GM23338 (cell line): ENCODE data around the gene CYSRT1. TPM values are rescaled to one million over a fixed set of nuclear protein-coding genes. Genes with fewer than 3 reads are reported as not detected.

Experiments
- ATAC-seq: fragments of 200-7000 bp; cut with Tn5 transposase; 3 replicates; pipeline ENCODE4 v1.9.1; 2020
- DNase-seq: peaks from one replicate; pipeline ENCODE4 v3.0.0-alpha.2; 2015; ENCODE audit warnings: low spot score
- H2AFZ ChIP-seq: fragments of 200-600 bp; sonication (generic); 2 replicates; pipeline ENCODE4 v1.8.0; 2016; ENCODE audit warnings: antibody characterized with exemption, mild to moderate bottlenecking, moderate library complexity
- H3F3A ChIP-seq: fragments of 200-600 bp; sonication (generic); replicated peaks from 2 replicates; pipeline ENCODE4 v1.8.0; 2017; ENCODE audit warnings: antibody characterized with exemption, mixed run types, low read depth
- H3K27ac ChIP-seq: fragments of 200-600 bp; sonication (generic); 2 replicates; pipeline ENCODE4 v1.6.1; 2016; ENCODE audit warnings: low read depth
- H3K27me3 ChIP-seq: fragments of 200-600 bp; sonication (generic); 2 replicates; pipeline ENCODE4 v1.8.0; 2016; ENCODE audit warnings: mild to moderate bottlenecking, mixed run types, moderate library complexity; ENCODE audit not compliant: insufficient read depth
- H3K36me3 ChIP-seq: fragments of 200-600 bp; sonication (generic); 2 replicates; pipeline ENCODE4 v1.8.0; 2016; ENCODE audit warnings: mild to moderate bottlenecking; ENCODE audit not compliant: insufficient read depth
- H3K4me1 ChIP-seq: fragments of 200-600 bp; sonication (generic); 2 replicates; pipeline ENCODE4 v1.8.0; 2016; ENCODE audit warnings: mild to moderate bottlenecking, moderate library complexity; ENCODE audit not compliant: insufficient read depth
- H3K4me2 ChIP-seq: fragments of 200-600 bp; sonication (generic); 2 replicates; pipeline ENCODE4 v1.7.1; 2017; ENCODE audit warnings: mixed run types
- H3K4me3 ChIP-seq: fragments of 200-600 bp; sonication (generic); 2 replicates; pipeline ENCODE4 v1.6.1; 2016; ENCODE audit warnings: mixed run types
- H3K79me2 ChIP-seq: fragments of 200-600 bp; sonication (generic); replicated peaks from 2 replicates; pipeline ENCODE4 v1.8.0; 2017; ENCODE audit warnings: mild to moderate bottlenecking; ENCODE audit not compliant: insufficient read depth
- H3K9me2 ChIP-seq: fragments of 200-600 bp; sonication (generic); 2 replicates; pipeline ENCODE4 v1.8.0; 2017; ENCODE audit not compliant: insufficient read depth
- H4K20me1 ChIP-seq: fragments of 200-600 bp; sonication (generic); replicated peaks from 2 replicates; pipeline ENCODE4 v1.8.0; 2017; ENCODE audit warnings: mild to moderate bottlenecking; ENCODE audit not compliant: insufficient read depth
- H3K27ac Mint-ChIP-seq: 2 replicates; pipeline ENCODE4 v1.8.0; 2020; ENCODE audit warnings: inconsistent platforms, mild to moderate bottlenecking, moderate library complexity, mixed read lengths
- H3K27me3 Mint-ChIP-seq: 3 replicates; pipeline ENCODE4 v1.8.0; 2022; ENCODE audit warnings: low read depth, mild to moderate bottlenecking, moderate library complexity, mixed read lengths, inconsistent platforms; ENCODE audit not compliant: insufficient read depth, poor library complexity
- H3K36me3 Mint-ChIP-seq: 3 replicates; pipeline ENCODE4 v1.8.0; 2021; ENCODE audit warnings: low read depth, mild to moderate bottlenecking, inconsistent platforms, moderate library complexity, mixed read lengths
- H3K4me1 Mint-ChIP-seq: 3 replicates; pipeline ENCODE4 v1.8.0; 2020; ENCODE audit warnings: mild to moderate bottlenecking, inconsistent platforms, mixed read lengths
- H3K4me3 Mint-ChIP-seq: 3 replicates; pipeline ENCODE4 v1.8.0; 2021; ENCODE audit warnings: moderate library complexity, mild to moderate bottlenecking, inconsistent platforms, mixed read lengths
- H3K9me3 Mint-ChIP-seq: 3 replicates; pipeline ENCODE4 v1.8.0; 2020; ENCODE audit warnings: moderate library complexity, mild to moderate bottlenecking, inconsistent platforms, mixed read lengths
- ETS1 ChIP-seq: IDR thresholded peaks from 2 replicates; pipeline ENCODE4 v1.6.1; 2016; ENCODE audit warnings: antibody characterized with exemption
- JUNB ChIP-seq: IDR thresholded peaks from one replicate; pipeline ENCODE4 v1.6.1; 2016; ENCODE audit warnings: antibody characterized with exemption; ENCODE audit not compliant: unreplicated experiment
- NANOG ChIP-seq: IDR thresholded peaks from 2 replicates; pipeline ENCODE4 v1.6.1; 2016; ENCODE audit warnings: antibody characterized with exemption, borderline replicate concordance
- POLR2AphosphoS5 ChIP-seq: IDR thresholded peaks from 2 replicates; pipeline ENCODE4 v1.6.1; 2016; ENCODE audit warnings: antibody characterized with exemption, low read depth
- STAT1 ChIP-seq: IDR thresholded peaks from one replicate; pipeline ENCODE4 v1.6.1; 2016; ENCODE audit warnings: antibody characterized with exemption; ENCODE audit not compliant: unreplicated experiment
- polyA plus RNA-seq: library from polyadenylated mRNA; unstranded; fragments of >200 nt; fragmentation: Nextera tagmentation; extraction: Ambion mirVana; gene quantifications from 2 replicates; pipeline ENCODE4 v1.2.1, GENCODE V29; 2016
- total RNA-seq: library from RNA; depleted of rRNA; stranded (reverse); fragments of >200 nt; shearing (Covaris generic); gene quantifications from 2 replicates; pipeline ENCODE4 v1.2.3, GENCODE V29; 2014
- TF ChIP-seq, protein P1 (sequence below), 2 experiments: fragments of 200-600 bp in 1 of 2; sonication (generic) in 1 of 2; conservative IDR thresholded peaks; 2 replicates each; pipeline versions ENCODE4 v1.5.1 to v1.6.1; 2016 to 2017; ENCODE audit warnings: antibody characterized with exemption in 2 of 2, low read depth in 2 of 2, mild to moderate bottlenecking in 2 of 2, moderate library complexity in 1 of 2

The CYSRT1 gene
- total and polyA plus RNA-seq, 2 experiments from 2014 or later, result 2.0 to 3.2 TPM

DNA sequence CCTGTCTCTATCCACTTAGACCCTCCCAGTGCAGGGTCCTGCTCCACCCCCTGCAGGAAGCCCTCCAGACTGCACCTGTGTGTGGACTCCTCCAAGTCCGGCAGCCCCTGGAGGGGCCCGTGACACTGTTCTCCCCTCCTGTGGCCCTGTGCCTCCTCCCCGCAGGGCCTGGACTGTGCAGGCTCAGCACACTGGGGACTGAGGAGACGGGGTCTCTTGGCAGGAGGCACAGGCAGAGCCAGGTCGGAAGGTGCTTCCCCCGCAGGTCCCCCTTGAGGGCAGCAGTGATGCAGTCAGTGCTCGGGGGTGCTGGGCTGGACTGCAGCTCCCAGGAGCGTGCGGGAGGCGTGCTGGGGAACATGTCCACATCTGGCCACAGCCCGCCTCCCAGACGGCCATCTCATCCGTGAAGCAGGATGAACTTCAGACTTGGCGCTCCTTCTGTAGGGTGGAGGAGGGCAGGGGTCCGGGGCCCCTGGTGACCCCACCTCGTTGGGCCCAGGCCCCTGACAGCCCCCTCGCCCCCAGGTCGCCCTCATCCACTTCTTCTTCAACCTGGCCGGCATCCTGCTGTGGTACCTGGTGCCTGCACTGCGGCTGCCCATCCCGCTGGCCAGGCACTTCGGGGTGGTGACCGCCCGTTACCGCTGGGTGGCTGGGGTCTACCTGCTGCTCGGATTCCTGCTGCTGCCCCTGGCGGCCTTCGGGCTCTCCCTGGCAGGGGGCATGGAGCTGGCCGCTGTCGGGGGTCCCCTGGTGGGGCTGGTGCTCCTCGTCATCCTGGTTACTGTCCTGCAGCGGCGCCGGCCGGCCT is 10.7 kb downstream of the CYSRT1 start:
- H2AFZ ChIP-seq, result no peak overlapping the region
- H3K4me3 ChIP-seq, result no peak overlapping the region; the same call in 1 of the 2 replicates
- no peaks in the 10 kb centered on the region for H3K27me3 ChIP-seq
- Mint-ChIP-seq H3K4me3 (no peak overlapping the region), H3K27ac (no peak overlapping the region), H3K9me3 (no peaks in the 10 kb centered on the region), H3K27me3 (peaks cover 10% of the 10 kb centered on the region), H3K36me3 (peaks cover 3% of the 10 kb centered on the region; the same call in 1 of the 3 replicates), H3K4me1 (peaks cover 18% of the 10 kb centered on the region)
- no peak overlapping the region for H3K27ac ChIP-seq
- no peaks in the 10 kb centered on the region for H3K36me3 ChIP-seq
- peaks cover 15% of the 10 kb centered on the region for H3K79me2 ChIP-seq
- no peak overlapping the region; the same call in 1 of the 2 replicates for H3K4me2 ChIP-seq
- DNase-seq, result peak; percentile 66
- peak; percentile 17 for ATAC-seq
- H3K4me1 ChIP-seq, result peaks cover 13% of the 10 kb centered on the region; the same call in 1 of the 2 replicates
- 0 out of 2 replicates have a peak, but pooled peaks cover 3% of the 10 kb centered on the region for H3F3A ChIP-seq
- H3K9me2 ChIP-seq, result no peaks in the 10 kb centered on the region
- TF ChIP-seq JUNB, result no peak
- TF ChIP-seq, protein P1, sequence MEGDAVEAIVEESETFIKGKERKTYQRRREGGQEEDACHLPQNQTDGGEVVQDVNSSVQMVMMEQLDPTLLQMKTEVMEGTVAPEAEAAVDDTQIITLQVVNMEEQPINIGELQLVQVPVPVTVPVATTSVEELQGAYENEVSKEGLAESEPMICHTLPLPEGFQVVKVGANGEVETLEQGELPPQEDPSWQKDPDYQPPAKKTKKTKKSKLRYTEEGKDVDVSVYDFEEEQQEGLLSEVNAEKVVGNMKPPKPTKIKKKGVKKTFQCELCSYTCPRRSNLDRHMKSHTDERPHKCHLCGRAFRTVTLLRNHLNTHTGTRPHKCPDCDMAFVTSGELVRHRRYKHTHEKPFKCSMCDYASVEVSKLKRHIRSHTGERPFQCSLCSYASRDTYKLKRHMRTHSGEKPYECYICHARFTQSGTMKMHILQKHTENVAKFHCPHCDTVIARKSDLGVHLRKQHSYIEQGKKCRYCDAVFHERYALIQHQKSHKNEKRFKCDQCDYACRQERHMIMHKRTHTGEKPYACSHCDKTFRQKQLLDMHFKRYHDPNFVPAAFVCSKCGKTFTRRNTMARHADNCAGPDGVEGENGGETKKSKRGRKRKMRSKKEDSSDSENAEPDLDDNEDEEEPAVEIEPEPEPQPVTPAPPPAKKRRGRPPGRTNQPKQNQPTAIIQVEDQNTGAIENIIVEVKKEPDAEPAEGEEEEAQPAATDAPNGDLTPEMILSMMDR (conservative IDR thresholded peaks at IDR 0.05; ENCODE audit: low read depth in 2 of 2), result peak; percentile 22 to 43; a peak in 3 of 4 replicates
- TF ChIP-seq POLR2AphosphoS5, result no peak; the same call in 1 of the 2 replicates
- TF ChIP-seq STAT1, result no peak
- no peaks in the 10 kb centered on the region; the same call in 1 of the 2 replicates for H4K20me1 ChIP-seq

- Histone ChIP-seq H3K36me3 (no peaks in the 10 kb centered on the region), H3K4me1 (peaks cover 13% of the 10 kb centered on the region; the same call in 1 of the 2 replicates), H3K4me3 (peak overlapping the region; percentile 35; the same call in 1 of the 2 replicates), H4K20me1 (no peaks in the 10 kb centered on the region; the same call in 1 of the 2 replicates), H3K4me2 (peak overlapping the region; percentile 68), H3K79me2 (peaks cover 15% of the 10 kb centered on the region), H3F3A (0 out of 2 replicates have a peak, but pooled peaks cover 3% of the 10 kb centered on the region), H3K27ac (no peak overlapping the region), H2AFZ (no peak overlapping the region), H3K27me3 (no peaks in the 10 kb centered on the region), H3K9me2 (no peaks in the 10 kb centered on the region)
- Mint-ChIP-seq H3K36me3 (peaks cover 7% of the 10 kb centered on the region), H3K27ac (no peak overlapping the region), H3K9me3 (no peaks in the 10 kb centered on the region), H3K4me1 (peaks cover 18% of the 10 kb centered on the region), H3K27me3 (peaks cover 10% of the 10 kb centered on the region), H3K4me3 (no peak overlapping the region)
- peak; percentile 94 for DNase-seq
- peak; percentile 57 for ATAC-seq
- peak; percentile 52 for TF ChIP-seq POLR2AphosphoS5
- no peak for TF ChIP-seq NANOG
- TF ChIP-seq, protein P1 (conservative IDR thresholded peaks at IDR 0.05; ENCODE audit: low read depth in 2 of 2), result peak; percentile 91 to 95
- no peak for TF ChIP-seq ETS1
- TF ChIP-seq STAT1, result no peak
Observed at GRCh38 chr9:137236238-137236935, 11.4 kb downstream of the CYSRT1 start.
